Hepatocyte (in vitro differentiated cells): ENCODE data around the gene STK10. TPM values are rescaled to one million over a fixed set of nuclear protein-coding genes. Genes with fewer than 3 reads are reported as not detected.
"Not testable (repeated sequence)": the region's sequence is repeated elsewhere in the genome, so short reads cannot be mapped to it uniquely, and the experiment has no call there.

ENCODE experiments used
- DNase-seq: peaks from one replicate; pipeline ENCODE4 v3.0.0-alpha.2; 2016; ENCODE audit warnings: low spot score
- H2AFZ ChIP-seq: fragments of 200-600 bp; sonication (generic); 2 replicates; pipeline ENCODE4 v1.6.0; 2016; ENCODE audit warnings: antibody characterized with exemption, mild to moderate bottlenecking
- H3K27ac ChIP-seq: fragments of 200-600 bp; sonication (generic); 2 replicates; pipeline ENCODE4 v1.5.1; 2016; ENCODE audit warnings: mild to moderate bottlenecking
- H3K27me3 ChIP-seq: fragments of 200-600 bp; sonication (generic); 2 replicates; pipeline ENCODE4 v1.6.1; 2016
- H3K36me3 ChIP-seq: fragments of 200-600 bp; sonication (generic); replicated peaks from 2 replicates; pipeline ENCODE4 v1.5.1; 2016; ENCODE audit warnings: low read depth; ENCODE audit not compliant: insufficient read depth
- H3K4me1 ChIP-seq: fragments of 200-600 bp; sonication (generic); 2 replicates; pipeline ENCODE4 v1.5.1; 2016; ENCODE audit warnings: mild to moderate bottlenecking, moderate library complexity; ENCODE audit not compliant: insufficient read depth
- H3K4me2 ChIP-seq: fragments of 200-600 bp; sonication (generic); 2 replicates; pipeline ENCODE4 v1.6.0; 2016
- H3K4me3 ChIP-seq: fragments of 200-600 bp; sonication (generic); 2 replicates; pipeline ENCODE4 v1.5.1; 2016; ENCODE audit warnings: mild to moderate bottlenecking
- H3K79me2 ChIP-seq: fragments of 200-600 bp; sonication (generic); 2 replicates; pipeline ENCODE4 v1.6.0; 2017; ENCODE audit warnings: mild to moderate bottlenecking
- H3K9me2 ChIP-seq: fragments of 200-600 bp; sonication (generic); replicated peaks from 2 replicates; pipeline ENCODE4 v1.6.0; 2017; ENCODE audit warnings: mild to moderate bottlenecking; ENCODE audit not compliant: insufficient read depth
- H3K9me3 ChIP-seq: fragments of 200-600 bp; sonication (generic); 2 replicates; pipeline ENCODE4 v1.5.1; 2016; ENCODE audit warnings: low read depth, mild to moderate bottlenecking
- H4K20me1 ChIP-seq: fragments of 200-600 bp; sonication (generic); 2 replicates; pipeline ENCODE4 v1.6.0; 2016; ENCODE audit warnings: mild to moderate bottlenecking; ENCODE audit not compliant: insufficient read depth, poor library complexity, severe bottlenecking
- CTCF ChIP-seq: fragments of 200-600 bp; sonication (generic); IDR thresholded peaks from 2 replicates; pipeline ENCODE4 v1.5.1; 2016; ENCODE audit warnings: antibody characterized with exemption, mild to moderate bottlenecking; ENCODE audit not compliant: poor library complexity
- EZH2 ChIP-seq: fragments of 200-600 bp; sonication (generic); IDR thresholded peaks from 2 replicates; pipeline ENCODE4 v1.6.1; 2016; ENCODE audit warnings: antibody characterized with exemption, mild to moderate bottlenecking, borderline replicate concordance
- EZH2phosphoT487 ChIP-seq: fragments of 200-600 bp; sonication (generic); IDR thresholded peaks from one replicate; pipeline ENCODE4 v1.6.1; 2018; ENCODE audit warnings: antibody characterized with exemption, mild to moderate bottlenecking, low read depth, moderate library complexity; ENCODE audit not compliant: unreplicated experiment, severe bottlenecking
- WGBS: methylation state at CpG from one replicate; pipeline ENCODE4 v1.1.6; 2016; ENCODE audit warnings: low lambda C conversion rate; ENCODE audit errors: missing lambda C conversion rate; 5-methylcytosine and 5-hydroxymethylcytosine counted together
- polyA plus RNA-seq: library from polyadenylated mRNA; unstranded; fragments of >200 nt; fragmentation: Nextera tagmentation; extraction: Ambion mirVana; gene quantifications from 2 replicates; pipeline ENCODE4 v1.2.1, GENCODE V29; 2016
- total RNA-seq: library from RNA; depleted of rRNA; stranded (reverse); fragments of >200 nt; gene quantifications from 2 replicates; pipeline ENCODE4 v1.2.3, GENCODE V29; 2014

STK10 gene
- total and polyA plus RNA-seq, 2 experiments from 2014 or later, result 11.3 to 19.3 TPM

- H3K9me3 ChIP-seq, result no peaks in the 10 kb centered on the region
- DNase-seq, result no peak
- H3K27ac ChIP-seq, result no peak overlapping the region
- H3K27me3 ChIP-seq, result no peaks in the 10 kb centered on the region
- no peak for TF ChIP-seq EZH2
- TF ChIP-seq CTCF, result no peak
- TF ChIP-seq EZH2phosphoT487, result no peak
- no peaks in the 10 kb centered on the region for H3K9me2 ChIP-seq
- H3K36me3 ChIP-seq, result no peaks in the 10 kb centered on the region
- 94% methylated on average over 10 of the region's 10 CpGs for WGBS
- no peaks in the 10 kb centered on the region for H4K20me1 ChIP-seq
- no peak overlapping the region for H2AFZ ChIP-seq
- H3K4me1 ChIP-seq, result no peaks in the 10 kb centered on the region
- H3K4me3 ChIP-seq, result no peak overlapping the region
- H3K79me2 ChIP-seq, result no peaks in the 10 kb centered on the region
- H3K4me2 ChIP-seq, result no peak overlapping the region
These were observed 36.3 kb downstream of the STK10 start for GRCh38 chr5:172151661-172152210.

DNA sequence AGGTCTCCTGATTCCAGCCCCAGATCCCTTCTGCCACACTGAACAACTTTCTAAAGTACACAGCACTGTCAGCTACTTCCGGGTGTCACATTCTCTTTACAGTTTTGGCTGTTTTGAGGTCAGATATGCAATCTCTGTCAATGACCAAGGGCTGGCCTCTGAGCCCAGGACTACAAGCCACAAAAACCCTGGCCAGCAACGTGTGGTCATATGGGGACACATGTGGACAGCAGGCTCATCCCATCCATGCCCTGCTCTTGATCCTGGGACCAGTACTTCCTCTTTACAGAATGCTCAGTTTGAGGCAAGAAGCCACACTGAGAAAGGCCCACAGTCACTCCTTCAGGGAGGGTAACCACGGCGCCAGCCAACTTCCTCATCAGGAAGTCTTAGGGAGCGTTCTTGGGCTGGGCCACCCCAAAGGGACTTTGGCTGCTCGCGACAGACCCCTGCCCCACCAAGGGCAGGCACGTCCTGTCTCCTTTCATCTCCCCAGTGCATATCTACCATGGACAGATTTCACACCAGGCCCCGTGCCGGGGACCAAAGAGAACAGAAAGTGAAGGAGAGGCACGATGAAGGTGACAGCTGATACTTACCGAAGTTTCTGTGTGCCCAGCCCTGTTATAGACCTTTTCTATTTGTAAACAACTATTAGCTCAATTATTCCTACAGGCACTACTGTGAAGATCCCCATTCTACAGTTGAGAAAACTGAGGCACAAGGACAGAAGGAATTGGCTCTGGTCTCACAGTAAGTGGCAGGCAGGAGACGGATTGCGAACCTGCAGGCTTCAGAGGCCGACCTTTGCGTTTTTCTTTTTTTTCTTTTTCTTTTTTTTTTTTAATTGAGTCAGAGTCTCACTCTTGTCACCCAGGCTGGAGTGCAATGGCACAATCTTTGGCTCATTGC lies 37.3 kb downstream of the STK10 start:
- H3K79me2 ChIP-seq, result no peaks in the 10 kb centered on the region
- H3K4me1 ChIP-seq, result no peaks in the 10 kb centered on the region
- WGBS, result 89% methylated on average over 16 of the region's 16 CpGs
- no peaks in the 10 kb centered on the region for H3K36me3 ChIP-seq
- TF ChIP-seq EZH2phosphoT487 (no peak), CTCF (no peak), EZH2 (no peak)
- no peaks in the 10 kb centered on the region for H3K9me2 ChIP-seq
- no peak overlapping the region for H3K4me2 ChIP-seq
- no peak for DNase-seq
- H3K4me3 ChIP-seq, result no peak overlapping the region
- no peak overlapping the region for H3K27ac ChIP-seq
- H3K27me3 ChIP-seq, result no peaks in the 10 kb centered on the region
- H4K20me1 ChIP-seq, result no peaks in the 10 kb centered on the region
- no peaks in the 10 kb centered on the region for H3K9me3 ChIP-seq
- H2AFZ ChIP-seq, result no peak overlapping the region

- not testable (repeated sequence) for H3K9me2 ChIP-seq, DNase-seq, H3K79me2 ChIP-seq, H3K9me3 ChIP-seq, H3K4me1 ChIP-seq, H3K27me3 ChIP-seq, H3K36me3 ChIP-seq, H4K20me1 ChIP-seq, H2AFZ ChIP-seq, H3K4me3 ChIP-seq, H3K4me2 ChIP-seq, H3K27ac ChIP-seq
- 96% methylated on average over 9 of the region's 11 CpGs for WGBS
These were observed 38.5 kb downstream of the STK10 start for GRCh38 chr5:172149481-172149880.

DNA sequence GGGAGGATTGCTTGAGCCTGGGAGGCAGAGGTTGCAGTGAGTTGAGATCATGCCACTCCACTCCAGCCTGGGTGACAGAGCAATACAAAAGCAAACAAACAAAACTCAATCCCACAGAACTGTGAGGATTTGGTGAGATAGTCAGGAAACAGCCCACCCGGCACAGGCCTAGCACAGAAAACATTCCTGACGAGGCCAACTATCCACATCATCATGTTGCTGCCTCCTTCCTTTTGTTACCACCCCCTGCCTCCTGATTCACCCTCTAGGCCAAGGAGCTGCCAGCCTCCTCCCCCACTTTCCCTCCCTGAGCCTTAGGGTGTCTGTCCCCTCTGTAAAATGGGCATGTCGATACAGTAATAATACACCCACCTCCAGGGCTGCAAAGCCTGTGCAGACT lies 39.0 kb downstream of the STK10 start:
- H3K27ac ChIP-seq, result no peak overlapping the region
- no peak for DNase-seq
- no peaks in the 10 kb centered on the region for H3K9me3 ChIP-seq
- no peaks in the 10 kb centered on the region for H3K36me3 ChIP-seq
- H3K4me1 ChIP-seq, result peaks cover 11% of the 10 kb centered on the region
- no peaks in the 10 kb centered on the region for H3K27me3 ChIP-seq
- H3K4me3 ChIP-seq, result no peak overlapping the region
- TF ChIP-seq EZH2, result no peak
- TF ChIP-seq EZH2phosphoT487, result no peak
- no peak for TF ChIP-seq CTCF
- H4K20me1 ChIP-seq, result no peaks in the 10 kb centered on the region
- no peak overlapping the region for H2AFZ ChIP-seq
- H3K4me2 ChIP-seq, result no peak overlapping the region
- peaks cover 2% of the 10 kb centered on the region for H3K79me2 ChIP-seq
- WGBS, result 95% methylated on average over 3 of the region's 3 CpGs
- no peaks in the 10 kb centered on the region for H3K9me2 ChIP-seq
